ENCODE measurements around the gene PTPN21.

The PTPN21 gene

GRCh38 chr14:88550078-88550477, 4.7 kb downstream of the PTPN21 start (continued):
- TF ChIP-seq, protein P1, sequence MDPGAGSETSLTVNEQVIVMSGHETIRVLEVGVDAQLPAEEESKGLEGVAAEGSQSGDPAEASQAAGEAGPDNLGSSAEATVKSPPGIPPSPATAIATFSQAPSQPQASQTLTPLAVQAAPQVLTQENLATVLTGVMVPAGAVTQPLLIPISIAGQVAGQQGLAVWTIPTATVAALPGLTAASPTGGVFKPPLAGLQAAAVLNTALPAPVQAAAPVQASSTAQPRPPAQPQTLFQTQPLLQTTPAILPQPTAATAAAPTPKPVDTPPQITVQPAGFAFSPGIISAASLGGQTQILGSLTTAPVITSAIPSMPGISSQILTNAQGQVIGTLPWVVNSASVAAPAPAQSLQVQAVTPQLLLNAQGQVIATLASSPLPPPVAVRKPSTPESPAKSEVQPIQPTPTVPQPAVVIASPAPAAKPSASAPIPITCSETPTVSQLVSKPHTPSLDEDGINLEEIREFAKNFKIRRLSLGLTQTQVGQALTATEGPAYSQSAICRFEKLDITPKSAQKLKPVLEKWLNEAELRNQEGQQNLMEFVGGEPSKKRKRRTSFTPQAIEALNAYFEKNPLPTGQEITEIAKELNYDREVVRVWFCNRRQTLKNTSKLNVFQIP (CRISPR knock-in tag; IDR thresholded peaks at IDR 0.05; ENCODE audit: borderline replicate concordance, low read depth) = no peak
- no peak for TF ChIP-seq ISL1 (CRISPR knock-in tag; IDR thresholded peaks at IDR 0.05)
- no peak for TF ChIP-seq ARNTL (CRISPR knock-in tag; IDR thresholded peaks at IDR 0.05; ENCODE audit: borderline replicate concordance, low read depth)
- TF ChIP-seq GLIS3 (CRISPR knock-in tag; IDR thresholded peaks at IDR 0.05) = no peak

DNA sequence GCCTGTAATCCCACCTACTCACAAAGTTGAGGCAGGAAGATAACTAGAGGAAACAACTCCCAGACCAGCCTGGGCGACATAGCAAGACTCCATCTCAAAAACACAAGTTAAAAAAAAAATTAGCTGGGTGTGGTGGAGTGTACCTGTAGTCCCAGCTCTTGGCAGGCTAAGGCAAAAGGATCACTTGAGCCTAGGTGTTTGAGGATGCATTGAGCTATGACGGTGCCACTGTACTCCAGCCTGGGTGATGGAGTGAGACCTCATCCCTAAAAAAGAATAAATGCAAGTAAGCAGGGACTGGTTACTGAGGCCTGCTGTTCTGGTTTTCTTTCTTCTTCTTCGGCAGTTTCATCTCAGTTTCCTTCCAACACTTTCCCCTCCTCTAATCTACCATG, 7.4 kb downstream of the PTPN21 start:
- no peak for ATAC-seq
- TF ChIP-seq GLIS3 (CRISPR knock-in tag; IDR thresholded peaks at IDR 0.05) (no peak), SNAI2 (CRISPR knock-in tag; IDR thresholded peaks at IDR 0.05) (no peak), ZFP30 (CRISPR knock-in tag; IDR thresholded peaks at IDR 0.05) (no peak), ISL1 (CRISPR knock-in tag; IDR thresholded peaks at IDR 0.05) (no peak), ZNF8 (CRISPR knock-in tag; IDR thresholded peaks at IDR 0.05) (no peak), ZC3H10 (CRISPR knock-in tag; IDR thresholded peaks at IDR 0.05) (no peak), RARB (CRISPR knock-in tag; IDR thresholded peaks at IDR 0.05) (no peak), ESRRG (CRISPR knock-in tag; IDR thresholded peaks at IDR 0.05) (no peak), BACH2 (CRISPR knock-in tag; IDR thresholded peaks at IDR 0.05; ENCODE audit: borderline replicate concordance) (no peak), ZNF565 (CRISPR knock-in tag; conservative IDR thresholded peaks at IDR 0.05; ENCODE audit: low read depth) (no peak), CSDC2 (CRISPR knock-in tag; IDR thresholded peaks at IDR 0.05) (no peak), ARNTL (CRISPR knock-in tag; IDR thresholded peaks at IDR 0.05; ENCODE audit: borderline replicate concordance, low read depth) (no peak)
- TF ChIP-seq, protein P2, sequence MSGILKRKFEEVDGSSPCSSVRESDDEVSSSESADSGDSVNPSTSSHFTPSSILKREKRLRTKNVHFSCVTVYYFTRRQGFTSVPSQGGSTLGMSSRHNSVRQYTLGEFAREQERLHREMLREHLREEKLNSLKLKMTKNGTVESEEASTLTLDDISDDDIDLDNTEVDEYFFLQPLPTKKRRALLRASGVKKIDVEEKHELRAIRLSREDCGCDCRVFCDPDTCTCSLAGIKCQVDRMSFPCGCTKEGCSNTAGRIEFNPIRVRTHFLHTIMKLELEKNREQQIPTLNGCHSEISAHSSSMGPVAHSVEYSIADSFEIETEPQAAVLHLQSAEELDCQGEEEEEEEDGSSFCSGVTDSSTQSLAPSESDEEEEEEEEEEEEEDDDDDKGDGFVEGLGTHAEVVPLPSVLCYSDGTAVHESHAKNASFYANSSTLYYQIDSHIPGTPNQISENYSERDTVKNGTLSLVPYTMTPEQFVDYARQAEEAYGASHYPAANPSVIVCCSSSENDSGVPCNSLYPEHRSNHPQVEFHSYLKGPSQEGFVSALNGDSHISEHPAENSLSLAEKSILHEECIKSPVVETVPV (CRISPR knock-in tag; IDR thresholded peaks at IDR 0.05) = no peak
- TF ChIP-seq, protein P1 (CRISPR knock-in tag; IDR thresholded peaks at IDR 0.05; ENCODE audit: borderline replicate concordance, low read depth) = no peak
- TF ChIP-seq, protein P3, sequence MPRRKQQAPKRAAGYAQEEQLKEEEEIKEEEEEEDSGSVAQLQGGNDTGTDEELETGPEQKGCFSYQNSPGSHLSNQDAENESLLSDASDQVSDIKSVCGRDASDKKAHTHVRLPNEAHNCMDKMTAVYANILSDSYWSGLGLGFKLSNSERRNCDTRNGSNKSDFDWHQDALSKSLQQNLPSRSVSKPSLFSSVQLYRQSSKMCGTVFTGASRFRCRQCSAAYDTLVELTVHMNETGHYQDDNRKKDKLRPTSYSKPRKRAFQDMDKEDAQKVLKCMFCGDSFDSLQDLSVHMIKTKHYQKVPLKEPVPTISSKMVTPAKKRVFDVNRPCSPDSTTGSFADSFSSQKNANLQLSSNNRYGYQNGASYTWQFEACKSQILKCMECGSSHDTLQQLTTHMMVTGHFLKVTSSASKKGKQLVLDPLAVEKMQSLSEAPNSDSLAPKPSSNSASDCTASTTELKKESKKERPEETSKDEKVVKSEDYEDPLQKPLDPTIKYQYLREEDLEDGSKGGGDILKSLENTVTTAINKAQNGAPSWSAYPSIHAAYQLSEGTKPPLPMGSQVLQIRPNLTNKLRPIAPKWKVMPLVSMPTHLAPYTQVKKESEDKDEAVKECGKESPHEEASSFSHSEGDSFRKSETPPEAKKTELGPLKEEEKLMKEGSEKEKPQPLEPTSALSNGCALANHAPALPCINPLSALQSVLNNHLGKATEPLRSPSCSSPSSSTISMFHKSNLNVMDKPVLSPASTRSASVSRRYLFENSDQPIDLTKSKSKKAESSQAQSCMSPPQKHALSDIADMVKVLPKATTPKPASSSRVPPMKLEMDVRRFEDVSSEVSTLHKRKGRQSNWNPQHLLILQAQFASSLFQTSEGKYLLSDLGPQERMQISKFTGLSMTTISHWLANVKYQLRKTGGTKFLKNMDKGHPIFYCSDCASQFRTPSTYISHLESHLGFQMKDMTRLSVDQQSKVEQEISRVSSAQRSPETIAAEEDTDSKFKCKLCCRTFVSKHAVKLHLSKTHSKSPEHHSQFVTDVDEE (CRISPR knock-in tag; IDR thresholded peaks at IDR 0.05) = no peak
- TF ChIP-seq, protein P4, sequence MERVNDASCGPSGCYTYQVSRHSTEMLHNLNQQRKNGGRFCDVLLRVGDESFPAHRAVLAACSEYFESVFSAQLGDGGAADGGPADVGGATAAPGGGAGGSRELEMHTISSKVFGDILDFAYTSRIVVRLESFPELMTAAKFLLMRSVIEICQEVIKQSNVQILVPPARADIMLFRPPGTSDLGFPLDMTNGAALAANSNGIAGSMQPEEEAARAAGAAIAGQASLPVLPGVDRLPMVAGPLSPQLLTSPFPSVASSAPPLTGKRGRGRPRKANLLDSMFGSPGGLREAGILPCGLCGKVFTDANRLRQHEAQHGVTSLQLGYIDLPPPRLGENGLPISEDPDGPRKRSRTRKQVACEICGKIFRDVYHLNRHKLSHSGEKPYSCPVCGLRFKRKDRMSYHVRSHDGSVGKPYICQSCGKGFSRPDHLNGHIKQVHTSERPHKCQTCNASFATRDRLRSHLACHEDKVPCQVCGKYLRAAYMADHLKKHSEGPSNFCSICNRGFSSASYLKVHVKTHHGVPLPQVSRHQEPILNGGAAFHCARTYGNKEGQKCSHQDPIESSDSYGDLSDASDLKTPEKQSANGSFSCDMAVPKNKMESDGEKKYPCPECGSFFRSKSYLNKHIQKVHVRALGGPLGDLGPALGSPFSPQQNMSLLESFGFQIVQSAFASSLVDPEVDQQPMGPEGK (CRISPR knock-in tag; IDR thresholded peaks at IDR 0.05; ENCODE audit: borderline replicate concordance) = no peak

DNA sequence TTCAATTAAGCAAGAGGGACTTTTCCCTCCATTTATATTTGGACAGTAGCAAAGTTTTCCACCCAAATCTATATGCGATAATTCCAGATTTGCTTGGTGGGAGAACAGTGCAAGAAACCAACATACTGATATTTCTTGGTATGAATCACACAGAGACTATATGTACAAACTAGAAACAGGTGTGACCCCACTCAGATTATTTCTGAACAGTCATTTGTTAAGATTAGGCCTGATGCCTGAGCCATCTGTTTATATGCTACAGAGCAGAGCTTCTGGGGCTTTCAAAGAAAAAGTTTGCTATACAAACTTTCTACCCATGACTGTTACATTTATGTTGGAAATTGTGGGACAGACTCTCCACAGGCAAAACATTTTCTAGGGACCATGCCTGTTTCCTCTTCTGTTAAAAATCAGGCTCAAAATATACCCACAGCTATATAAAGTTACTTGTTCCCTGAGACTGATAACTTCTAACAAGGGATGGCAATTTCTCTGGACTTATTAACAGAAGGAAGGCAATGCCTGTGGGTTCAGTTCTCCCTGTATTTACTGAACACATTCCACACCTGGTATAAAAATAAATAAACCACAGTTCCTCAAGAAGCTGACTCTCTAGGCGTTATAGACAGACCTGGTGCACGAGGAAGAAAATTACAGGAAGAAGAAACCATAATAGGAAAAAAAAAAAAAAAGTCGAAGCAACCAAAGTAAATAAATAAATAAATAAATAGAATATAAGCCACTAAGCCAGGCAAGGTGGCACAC, 8.0 kb downstream of the PTPN21 start:
- no peak for ATAC-seq
- TF ChIP-seq ESRRG (CRISPR knock-in tag; IDR thresholded peaks at IDR 0.05) (no peak), ZFP3 (CRISPR knock-in tag; IDR thresholded peaks at IDR 0.05) (no peak), CSDC2 (CRISPR knock-in tag; IDR thresholded peaks at IDR 0.05) (no peak), PPARA (CRISPR knock-in tag; IDR thresholded peaks at IDR 0.05; ENCODE audit: borderline replicate concordance) (no peak), ZNF565 (CRISPR knock-in tag; conservative IDR thresholded peaks at IDR 0.05; ENCODE audit: low read depth) (no peak), TOX (CRISPR knock-in tag; IDR thresholded peaks at IDR 0.05; ENCODE audit: borderline replicate concordance) (no peak)

Measured in SK-N-SH treated with all-trans-retinoic acid at 6 μM for 48 hours (cell line).